HG03457 (cell line): Measurements from ENCODE around the gene CDH10.

ENCODE experiments used
- ATAC-seq: cut with Tn5 transposase; IDR thresholded peaks from one replicate; pipeline ENCODE4 v1.9.1; 2021; ENCODE audit warnings: moderate number of reproducible peaks; ENCODE audit not compliant: unreplicated experiment

The CDH10 gene

GRCh38 chr5:24644761-24645160 lies at the start of gene CDH10:
Gene CDH10 (minus strand): TSS chr5:24644978. CDS start chr5:24593490, 51,488 bp downstream.
- ATAC-seq: no peak

GRCh38 chr5:24693609-24694008 lies 48.8 kb upstream of the CDH10 start:
- no peak for ATAC-seq

GRCh38 chr5:24691074-24691473 lies 46.3 kb upstream of the CDH10 start:
- ATAC-seq: no peak

GRCh38 chr5:24681106-24681505 lies 36.3 kb upstream of the CDH10 start:
- ATAC-seq: no peak

- ATAC-seq: no peak
Measured at GRCh38 chr5:24668050-24668449, 23.3 kb upstream of the CDH10 start.

- no peak for ATAC-seq
Measured at GRCh38 chr5:24649531-24649930, 4.8 kb upstream of the CDH10 start.

- ATAC-seq: no peak
Measured at GRCh38 chr5:24646915-24647314, 2.1 kb upstream of the CDH10 start.

- no peak for ATAC-seq
Measured at GRCh38 chr5:24645483-24645882, 705 bp upstream of the CDH10 start.

- no peak for ATAC-seq
Measured at GRCh38 chr5:24643880-24644279, 898 bp downstream of the CDH10 start.

- ATAC-seq: no peak
Measured at GRCh38 chr5:24643156-24643555, 1.6 kb downstream of the CDH10 start.

- ATAC-seq: no peak
Measured at GRCh38 chr5:24642022-24642421, 2.8 kb downstream of the CDH10 start.

- ATAC-seq: no peak
Measured at GRCh38 chr5:24635209-24635608, 9.6 kb downstream of the CDH10 start.

GRCh38 chr5:24633715-24634325 lies 11.0 kb downstream of the CDH10 start:
- ATAC-seq: no peak

GRCh38 chr5:24632353-24632752 lies 12.4 kb downstream of the CDH10 start:
- ATAC-seq: no peak

GRCh38 chr5:24630918-24631317 lies 13.9 kb downstream of the CDH10 start:
- ATAC-seq: no peak

GRCh38 chr5:24629798-24630197 lies 15.0 kb downstream of the CDH10 start:
- ATAC-seq: no peak

- no peak for ATAC-seq
Measured at GRCh38 chr5:24624872-24625271, 19.9 kb downstream of the CDH10 start.

GRCh38 chr5:24623624-24624023 lies 21.2 kb downstream of the CDH10 start:
- no peak for ATAC-seq

- ATAC-seq: no peak
Measured at GRCh38 chr5:24623031-24623430, 21.7 kb downstream of the CDH10 start.

GRCh38 chr5:24621792-24622191 lies 23.0 kb downstream of the CDH10 start:
- ATAC-seq: no peak

- ATAC-seq: no peak
Measured at GRCh38 chr5:24616566-24616965, 28.2 kb downstream of the CDH10 start.

GRCh38 chr5:24615159-24615558 lies 29.6 kb downstream of the CDH10 start:
- no peak for ATAC-seq

GRCh38 chr5:24609706-24610105 lies 35.1 kb downstream of the CDH10 start:
- ATAC-seq: no peak
